OCI-LY3 (cell line): ENCODE measurements around the gene TMEM167B.

ENCODE experiments used
- CTCF ChIP-seq: fragments of 200-600, 300-600 bp; sonication (generic); IDR thresholded peaks from 2 replicates; pipeline ENCODE4 v1.5.1; 2014; ENCODE audit warnings: antibody characterized with exemption, low read length, low read depth
- EZH2phosphoT487 ChIP-seq: fragments of 200-600 bp; shearing (Covaris generic); IDR thresholded peaks from 2 replicates; pipeline ENCODE4 v1.6.1; 2018; ENCODE audit warnings: antibody characterized with exemption, mixed run types, low read depth

- TF ChIP-seq EZH2phosphoT487 (no peak), CTCF (no peak)
These were observed 40.2 kb upstream of the TMEM167B start for GRCh38 chr1:109050228-109050995.
